ENCODE data around the gene OR6C2.
"Not testable (repeated sequence)": the region's sequence is repeated elsewhere in the genome, so short reads cannot be mapped to it uniquely, and the experiment has no call there.

Gene OR6C2

DNA sequence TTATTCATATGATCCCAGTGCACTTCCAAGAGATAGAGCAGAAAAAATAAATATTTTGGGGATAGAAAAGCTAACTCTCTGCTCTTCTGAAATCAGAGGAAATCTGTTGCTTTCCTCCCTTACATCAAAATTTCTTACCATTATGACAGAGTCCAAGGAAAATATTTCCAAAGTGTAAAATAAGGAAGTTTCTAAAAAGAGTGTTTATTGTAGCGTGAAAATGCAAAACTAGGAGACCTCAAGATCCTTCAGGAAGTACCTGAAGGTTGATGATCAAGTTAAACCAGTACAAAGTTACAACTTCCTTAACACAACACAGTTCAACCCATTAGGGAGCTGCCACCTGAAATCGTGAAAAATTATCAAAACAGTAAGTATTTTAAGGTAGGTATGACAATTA is at the start of gene OR6C2:
OR6C2 (plus strand) TSS at position 301 of the 400 bp plus-strand sequence. CDS start 8,138 bp downstream, outside the sequence.
- DNase-seq (ENCODE audit: low read depth in 2 of 2), result no peak

DNA sequence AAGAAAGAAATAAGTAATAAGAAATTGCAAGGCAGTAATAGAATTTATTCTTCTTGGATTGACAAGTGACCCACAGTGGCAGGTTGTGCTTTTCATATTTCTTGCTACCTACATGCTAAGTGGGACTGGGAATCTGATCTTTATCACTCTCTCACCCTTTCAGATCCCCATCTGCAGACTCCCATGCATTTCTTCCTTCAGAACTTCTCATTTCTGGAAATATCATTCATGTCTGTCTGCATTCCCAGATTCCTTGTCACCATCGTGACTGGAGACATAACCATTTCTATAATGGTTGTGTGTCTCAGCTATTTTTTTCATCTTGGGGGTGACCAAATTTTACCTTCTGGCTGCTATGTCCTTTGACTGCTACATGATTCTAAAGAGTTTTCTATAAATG is 47.5 kb upstream of the OR6C2 start:
- DNase-seq (ENCODE audit: low read depth in 2 of 2), result no peak

DNA sequence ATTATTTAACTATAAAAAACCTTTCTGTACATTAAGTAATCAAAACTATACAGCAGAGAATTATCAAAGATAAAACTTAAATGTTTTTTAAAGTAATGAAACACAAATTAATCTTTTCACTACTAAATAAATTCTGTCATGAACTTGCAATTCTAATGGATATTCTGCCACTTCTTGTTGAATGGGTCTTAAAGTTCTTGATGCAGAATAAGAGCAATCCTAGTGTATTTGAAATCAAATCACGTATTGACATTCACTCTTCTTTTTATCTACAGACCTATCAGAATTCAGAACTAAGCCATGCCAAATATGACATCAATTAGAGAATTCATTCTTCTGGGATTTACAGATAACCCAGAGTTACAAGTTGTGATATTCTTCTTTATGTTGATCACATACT is 43.6 kb upstream of the OR6C2 start, which contains the start of gene OR6C65:
OR6C65 (plus strand) TSS at position 301 of the 400 bp plus-strand sequence; CDS start at position 301, 0 bp downstream.
- DNase-seq (ENCODE audit: low read depth in 2 of 2), result no peak

DNA sequence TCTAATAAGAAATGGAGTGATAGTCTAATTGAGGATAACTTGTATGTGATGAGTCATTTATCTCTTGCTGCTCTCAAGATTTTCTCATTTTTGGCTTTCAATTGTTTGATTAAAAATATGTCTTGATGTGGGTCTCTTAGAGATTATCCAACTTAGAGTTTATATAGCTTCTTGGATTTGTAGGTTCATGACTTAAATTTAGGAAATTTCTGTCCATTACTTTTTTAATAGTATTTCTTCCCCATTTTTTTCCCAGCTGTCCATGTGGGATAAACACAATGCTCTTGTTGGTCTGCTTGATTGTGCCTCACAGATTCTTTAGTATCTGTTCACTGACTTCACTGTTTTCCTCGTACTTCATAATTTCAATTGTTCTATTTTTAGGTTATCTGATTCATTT is 36.0 kb upstream of the OR6C2 start:
- DNase-seq (ENCODE audit: low read depth in 2 of 2), result no peak

DNA sequence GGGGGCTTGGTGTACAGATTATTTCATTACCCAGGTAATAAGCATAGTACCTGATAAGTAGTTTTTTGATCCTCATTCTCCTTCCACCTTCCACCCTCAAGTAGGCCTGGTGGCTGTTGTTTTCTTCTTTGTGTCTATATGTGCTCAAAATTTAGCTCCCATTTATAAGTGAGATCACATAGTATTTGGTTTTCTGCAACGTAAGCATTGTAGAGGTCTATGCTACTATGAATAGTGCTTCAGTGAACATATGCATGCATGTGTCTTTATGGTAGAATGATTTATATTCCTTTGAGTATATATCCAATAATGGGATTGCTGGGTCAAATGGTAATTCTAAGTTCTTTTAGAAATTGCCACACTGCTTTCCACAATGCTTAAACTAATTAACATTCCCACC is 34.7 kb upstream of the OR6C2 start:
- DNase-seq (ENCODE audit: low read depth in 2 of 2), result not testable (repeated sequence)

DNA sequence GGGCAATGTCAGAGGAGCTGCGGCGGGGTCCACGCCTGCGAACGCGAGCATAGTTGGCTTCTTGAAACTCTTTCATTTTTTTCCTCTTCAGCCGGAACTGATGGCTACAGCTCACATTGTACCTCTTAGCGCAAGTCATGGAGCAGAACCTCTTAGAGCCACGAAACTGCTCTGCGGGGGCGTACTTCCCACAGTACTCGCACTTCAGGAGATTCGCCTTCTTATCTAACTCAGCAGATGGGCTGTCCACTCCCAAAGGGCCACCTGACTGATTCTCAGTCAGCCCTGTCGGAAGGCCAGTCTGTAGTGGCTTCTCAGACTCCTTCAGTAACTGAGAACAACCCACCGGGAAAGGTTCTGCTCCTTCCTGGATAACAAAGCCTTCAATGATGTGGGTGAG is 31.7 kb upstream of the OR6C2 start:
- not testable (repeated sequence) for DNase-seq (ENCODE audit: low read depth in 2 of 2)

DNA sequence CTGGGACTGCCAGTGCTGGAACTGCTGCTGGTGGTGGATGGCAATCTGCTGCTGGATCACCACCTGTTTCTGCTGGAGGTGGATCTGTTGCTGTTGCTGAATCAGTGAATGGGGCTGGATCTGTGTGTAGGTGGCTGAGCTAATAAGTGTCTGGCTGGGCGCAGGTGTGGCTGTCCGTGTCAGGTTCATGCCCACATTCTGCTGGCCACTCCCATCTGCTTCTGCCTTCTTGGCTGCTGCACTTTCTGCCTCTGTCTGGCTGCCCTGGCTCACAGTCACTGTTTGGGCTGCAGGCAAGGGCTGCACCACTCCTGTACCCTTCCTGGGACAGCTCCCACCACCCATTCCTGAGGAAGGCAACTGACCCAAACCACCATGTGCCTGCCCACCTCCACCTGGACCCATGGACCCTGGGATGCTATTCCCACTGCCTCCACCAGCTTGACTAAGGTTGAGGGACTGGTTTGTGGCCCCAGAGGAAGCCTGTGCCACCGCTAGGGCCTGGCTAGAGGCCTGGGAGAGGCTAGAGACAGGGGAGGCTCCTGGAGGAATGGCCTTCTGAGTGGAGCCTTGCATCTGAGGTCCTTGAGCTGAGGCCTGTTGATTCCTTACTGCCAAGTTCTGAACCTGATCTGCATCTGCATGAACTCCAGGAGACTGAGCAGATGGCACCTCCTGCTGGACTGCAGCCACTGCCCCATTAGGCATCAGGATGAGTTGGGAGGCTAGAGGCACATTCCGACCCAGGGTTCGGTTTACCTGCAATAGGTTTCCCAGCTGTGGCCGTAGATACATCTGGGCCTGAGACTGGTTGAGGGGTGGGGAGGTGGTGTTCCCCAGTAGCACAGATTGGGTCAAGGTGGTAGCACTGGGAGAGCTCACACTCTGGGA is 30.1 kb upstream of the OR6C2 start:
- not testable (repeated sequence) for DNase-seq (ENCODE audit: low read depth in 2 of 2)

DNA sequence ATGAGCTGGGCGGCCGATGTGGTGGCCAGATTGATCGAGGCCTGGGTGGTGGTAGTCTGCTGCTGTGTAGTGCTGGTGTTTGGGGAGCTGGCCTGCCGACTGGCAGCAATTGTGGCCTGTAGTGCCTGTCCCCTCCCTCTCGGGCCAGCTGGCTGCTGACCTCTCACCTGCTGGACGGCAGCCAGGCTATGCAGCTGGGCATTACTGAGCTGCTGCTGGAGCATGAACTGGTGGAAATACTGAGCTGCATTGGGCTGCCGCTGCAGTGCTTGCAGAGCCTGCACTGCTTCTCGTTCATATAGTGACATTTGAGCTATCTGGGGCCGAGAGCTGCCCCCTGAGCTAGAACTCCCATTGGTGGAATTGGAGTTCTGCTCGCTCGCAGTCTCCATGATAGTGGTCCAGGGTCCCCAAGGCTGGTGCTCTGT is 29.5 kb upstream of the OR6C2 start:
- DNase-seq (ENCODE audit: low read depth in 2 of 2), result not testable (repeated sequence)

DNA sequence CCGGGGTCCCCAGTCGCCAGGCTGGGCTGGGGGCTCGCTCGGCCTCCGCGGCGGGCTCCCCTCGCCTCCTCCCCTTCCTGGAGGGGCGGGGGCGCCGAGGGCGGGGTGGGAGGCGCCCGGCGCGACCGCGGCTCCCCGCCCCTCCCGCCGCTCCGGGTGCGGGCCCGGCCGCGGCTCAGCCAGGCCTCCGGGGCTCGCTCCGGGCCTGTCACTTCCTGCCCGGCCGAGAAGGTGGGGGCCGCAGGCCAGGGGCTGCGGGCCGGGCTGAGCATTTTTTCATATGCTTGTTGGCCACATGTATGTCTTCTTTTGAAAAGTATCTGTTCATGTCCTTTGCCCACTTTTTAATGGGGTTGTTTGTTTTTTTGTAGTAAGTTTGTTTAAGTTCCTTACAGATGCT is 29.0 kb upstream of the OR6C2 start:
- DNase-seq (ENCODE audit: low read depth in 2 of 2), result not testable (repeated sequence)

DNA sequence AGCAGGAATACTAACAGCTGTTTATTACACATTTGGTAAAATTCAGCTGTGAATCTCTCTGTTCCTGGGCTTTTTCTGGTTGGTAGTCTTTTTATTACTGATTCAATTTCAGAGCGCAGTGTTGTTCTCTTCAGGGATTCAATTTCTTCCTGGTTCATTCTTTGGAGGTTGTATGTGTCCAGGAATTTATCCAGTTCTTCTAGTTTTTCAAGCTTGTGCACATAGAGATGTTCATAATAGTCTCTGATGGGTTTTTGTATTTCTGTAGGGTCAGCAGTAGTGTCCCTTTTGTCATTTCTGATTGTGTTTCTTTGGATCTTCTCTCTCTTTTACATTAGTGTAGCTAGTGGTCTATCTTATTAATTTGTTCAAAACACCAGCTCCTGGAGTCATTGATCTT is 26.9 kb upstream of the OR6C2 start:
- no peak for DNase-seq (ENCODE audit: low read depth in 2 of 2)

DNA sequence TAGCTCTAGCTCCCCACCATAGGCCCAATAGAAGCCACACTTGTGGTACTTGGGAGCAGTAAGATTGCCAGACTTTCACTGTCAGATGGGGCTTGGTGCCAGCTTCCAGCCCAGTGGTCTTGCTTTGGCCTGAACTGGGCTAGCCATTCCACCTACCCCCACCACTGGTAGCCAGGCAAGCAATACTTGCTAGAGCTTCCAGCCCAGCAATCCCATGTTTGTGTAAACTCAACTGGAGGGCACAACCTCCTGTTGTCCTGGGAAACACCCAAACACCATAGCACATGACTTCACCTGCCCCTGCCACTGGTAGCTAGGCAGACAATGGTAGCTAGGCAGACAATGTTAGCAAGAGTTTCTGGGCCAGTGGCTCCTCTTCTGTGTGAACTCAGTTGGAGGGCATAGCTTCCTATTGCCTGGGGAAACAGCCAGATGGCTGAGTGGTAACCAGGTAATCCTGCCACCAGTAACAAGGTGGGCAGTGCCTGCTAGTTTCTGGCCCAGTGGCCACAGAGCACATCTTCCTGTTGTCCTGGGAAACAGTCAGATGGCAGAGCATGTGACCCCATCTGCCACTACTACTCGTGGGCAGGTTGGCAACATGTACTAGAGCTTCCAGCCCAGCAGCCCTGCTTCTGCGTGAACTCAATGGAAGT is 23.4 kb upstream of the OR6C2 start:
- DNase-seq (ENCODE audit: low read depth in 2 of 2), result no peak

DNA sequence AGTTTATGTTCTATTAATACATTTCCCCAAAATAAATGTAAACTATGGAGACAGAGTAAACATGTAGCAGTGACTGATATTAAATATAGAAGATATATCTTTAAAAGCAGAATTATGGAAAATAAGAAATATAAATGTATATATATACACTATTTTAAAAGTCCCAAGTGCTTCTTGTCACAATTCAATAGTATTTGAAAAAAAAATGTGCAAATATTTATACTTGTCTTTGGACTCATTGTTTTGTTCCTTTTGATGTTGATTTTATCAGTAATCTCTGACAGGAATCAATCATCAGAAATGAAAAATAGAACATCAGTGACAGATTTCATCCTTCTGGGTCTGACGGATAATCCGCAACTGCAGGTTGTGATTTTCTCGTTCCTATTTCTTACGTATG is 17.9 kb upstream of the OR6C2 start, which contains the start of gene OR6C76:
OR6C76 (plus strand) TSS at position 301 of the 400 bp plus-strand sequence; CDS start at position 301, 0 bp downstream.
- DNase-seq (ENCODE audit: low read depth in 2 of 2), result no peak

DNA sequence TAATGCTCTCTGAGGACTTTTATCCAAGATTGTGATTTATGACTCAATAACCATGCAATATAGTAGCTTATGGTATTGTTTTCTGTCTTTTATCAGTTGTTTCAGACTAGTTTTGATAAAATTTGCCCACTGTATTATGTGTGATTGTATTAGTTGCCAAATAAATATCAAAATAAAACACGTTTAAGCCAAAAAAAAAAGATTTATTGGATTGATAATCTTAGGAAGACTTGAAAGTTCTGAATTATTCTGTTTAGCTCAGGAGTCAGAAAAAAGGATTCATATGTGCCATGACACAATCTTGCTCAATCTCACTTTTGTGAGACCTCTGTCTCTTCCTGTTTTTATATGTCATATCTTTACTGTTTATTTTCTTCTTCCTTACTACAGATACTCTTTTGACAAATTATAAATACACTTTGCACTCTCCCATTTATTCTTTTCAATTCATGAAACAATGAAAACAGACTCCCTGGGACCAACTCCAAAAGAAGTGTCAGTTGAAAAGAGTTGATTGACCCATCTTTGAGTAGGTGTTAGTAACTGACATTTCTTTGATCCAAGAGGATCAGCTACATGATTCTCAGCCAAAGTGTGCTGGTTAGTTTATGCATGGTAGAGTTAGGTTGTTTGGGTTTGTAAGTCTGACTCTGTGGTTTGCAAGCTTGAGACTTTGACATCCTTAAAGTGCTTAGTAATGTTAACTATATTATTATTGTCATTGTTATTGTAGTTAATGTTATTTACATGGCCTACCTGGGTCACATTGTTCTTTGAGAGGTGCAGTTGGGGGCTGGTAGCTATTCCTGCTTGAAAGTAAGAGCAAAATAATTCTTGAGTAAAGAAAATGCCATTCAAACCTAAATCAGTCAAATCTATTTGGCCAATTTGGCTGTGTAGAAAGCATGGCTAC is 15.3 kb upstream of the OR6C2 start:
- DNase-seq (ENCODE audit: low read depth in 2 of 2), result no peak

DNA sequence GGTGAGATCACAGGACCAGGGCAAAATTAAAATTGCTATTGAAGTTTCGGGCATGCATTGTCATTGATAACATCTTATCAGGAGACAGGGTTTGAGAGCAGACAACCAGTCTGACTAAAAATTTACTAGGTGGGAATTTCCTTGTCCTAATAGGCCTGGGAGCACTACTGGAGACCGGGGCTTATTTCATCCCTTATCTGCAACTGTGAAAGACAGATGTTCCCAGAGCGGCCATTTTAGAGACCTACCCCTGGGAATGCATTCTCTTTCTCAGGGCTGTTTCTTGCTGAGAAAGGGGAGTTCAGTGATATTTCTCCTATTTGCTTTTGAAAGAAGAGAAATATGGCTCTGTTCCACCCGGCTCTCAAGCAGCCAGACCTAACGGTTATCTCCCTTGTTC is 2.6 kb upstream of the OR6C2 start:
- not testable (repeated sequence) for DNase-seq (ENCODE audit: low read depth in 2 of 2)

DNA sequence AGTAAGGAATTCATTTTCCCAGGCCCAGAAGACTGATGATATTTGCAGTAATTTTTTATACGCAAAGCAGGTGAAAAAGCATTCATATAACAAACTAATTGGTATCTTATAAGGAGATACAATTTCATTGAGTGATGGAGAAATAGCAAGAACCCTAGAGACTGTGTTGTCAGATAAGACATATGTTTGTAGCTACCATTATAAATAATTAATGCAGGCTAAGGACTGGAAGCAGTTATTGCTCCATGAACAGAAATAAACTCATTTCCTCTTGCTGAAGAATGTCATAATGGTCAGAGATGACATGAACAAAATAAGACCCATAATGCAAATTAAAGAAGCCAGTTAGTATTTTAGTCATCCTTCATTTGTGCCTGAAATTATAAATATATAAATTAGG is 1.5 kb downstream of the OR6C2 start:
- no peak for DNase-seq (ENCODE audit: low read depth in 2 of 2)

DNA sequence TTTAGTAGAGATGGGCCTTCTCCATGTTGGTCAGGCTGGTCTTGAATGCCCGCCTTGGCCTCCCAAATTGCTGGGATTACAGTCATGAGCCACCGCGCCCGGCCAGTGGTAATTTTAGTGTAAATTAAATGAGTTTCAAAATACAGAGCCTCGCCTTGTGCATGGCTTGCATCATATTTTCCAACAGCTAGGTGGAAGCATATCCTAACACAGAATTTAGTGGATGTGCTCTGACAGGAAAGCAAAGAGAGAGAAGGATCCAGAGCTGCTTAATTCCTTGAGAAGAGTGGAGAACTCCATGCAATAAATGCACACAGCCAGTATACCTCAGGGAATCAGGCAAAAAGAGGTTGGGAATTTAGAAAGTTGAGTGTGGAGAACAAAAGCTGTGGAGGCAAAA is 2.5 kb downstream of the OR6C2 start:
- no peak for DNase-seq (ENCODE audit: low read depth in 2 of 2)

DNA sequence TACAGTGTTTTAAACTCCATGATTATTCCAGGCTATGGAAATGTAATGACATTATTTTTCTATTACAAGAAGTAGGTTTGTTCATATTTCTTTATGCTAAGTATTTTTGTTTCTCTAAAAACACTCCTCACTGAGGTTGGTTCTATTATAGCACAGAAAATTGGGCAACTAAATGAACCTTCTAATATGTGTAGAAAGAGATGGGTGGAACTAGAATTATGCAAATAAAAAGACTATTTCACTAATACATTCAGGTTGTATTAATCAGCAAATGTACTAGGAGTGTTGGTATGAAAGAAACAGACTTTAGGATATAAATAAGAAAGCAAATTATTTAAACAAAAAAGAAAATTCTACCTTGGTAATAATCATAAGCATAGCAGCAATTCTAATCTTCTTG is 4.9 kb downstream of the OR6C2 start:
- DNase-seq (ENCODE audit: low read depth in 2 of 2), result no peak

DNA sequence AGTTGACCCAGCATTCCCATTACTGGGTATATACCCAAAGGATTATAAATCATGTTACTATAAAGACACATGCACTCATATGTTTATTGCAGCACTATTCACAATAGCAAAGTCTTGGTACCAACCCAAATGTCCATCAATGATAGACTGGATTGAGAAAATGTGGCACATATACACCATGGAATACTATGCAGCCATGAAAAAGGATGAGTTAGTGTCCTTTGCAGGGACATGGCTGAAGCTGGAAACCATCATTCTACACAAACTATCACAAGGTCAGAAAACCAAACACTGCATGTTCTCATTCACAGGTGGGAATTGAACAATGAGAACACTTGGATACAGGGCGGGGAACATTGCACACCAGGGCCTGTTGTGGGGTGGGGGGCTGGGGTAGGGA is 21.1 kb downstream of the OR6C2 start:
- DNase-seq (ENCODE audit: low read depth in 2 of 2), result not testable (repeated sequence)

DNA sequence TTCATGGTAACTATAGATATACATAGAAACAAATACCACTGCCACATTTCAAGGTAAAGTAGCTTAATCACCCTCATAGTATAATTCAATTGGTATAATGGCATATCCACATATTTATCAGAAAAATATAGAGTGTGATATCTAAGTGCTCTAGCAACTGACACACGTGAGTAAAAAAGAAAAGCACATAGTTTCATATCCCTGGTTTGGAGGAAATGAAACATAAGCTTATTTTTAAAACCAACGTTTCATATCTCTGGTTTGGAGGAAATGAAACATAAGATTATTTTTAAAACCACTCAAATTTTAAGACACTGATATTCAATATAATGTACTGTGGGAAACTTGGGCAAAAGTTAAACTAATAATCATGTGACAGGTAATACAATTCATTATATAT is 24.0 kb downstream of the OR6C2 start:
- DNase-seq (ENCODE audit: low read depth in 2 of 2), result no peak

DNA sequence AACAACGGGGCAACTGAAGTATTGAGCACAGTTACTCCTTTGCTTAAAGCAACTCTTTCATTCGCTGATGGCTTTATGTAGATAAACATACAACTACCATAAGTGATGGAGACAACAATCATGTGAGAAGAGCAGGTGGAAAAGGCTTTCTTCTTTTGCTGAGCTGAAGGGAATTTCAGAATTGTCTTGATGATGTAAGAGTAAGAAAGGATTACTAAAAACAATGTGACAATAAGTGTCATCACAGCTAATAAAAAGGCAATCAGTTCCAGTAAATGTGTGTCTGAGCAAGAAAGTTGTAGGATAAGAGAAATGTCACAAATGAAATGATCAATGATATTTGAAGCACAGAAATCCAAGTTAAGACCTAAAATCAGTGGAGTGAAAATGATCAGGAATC is 25.4 kb downstream of the OR6C2 start:
- no peak for DNase-seq (ENCODE audit: low read depth in 2 of 2)

DNA sequence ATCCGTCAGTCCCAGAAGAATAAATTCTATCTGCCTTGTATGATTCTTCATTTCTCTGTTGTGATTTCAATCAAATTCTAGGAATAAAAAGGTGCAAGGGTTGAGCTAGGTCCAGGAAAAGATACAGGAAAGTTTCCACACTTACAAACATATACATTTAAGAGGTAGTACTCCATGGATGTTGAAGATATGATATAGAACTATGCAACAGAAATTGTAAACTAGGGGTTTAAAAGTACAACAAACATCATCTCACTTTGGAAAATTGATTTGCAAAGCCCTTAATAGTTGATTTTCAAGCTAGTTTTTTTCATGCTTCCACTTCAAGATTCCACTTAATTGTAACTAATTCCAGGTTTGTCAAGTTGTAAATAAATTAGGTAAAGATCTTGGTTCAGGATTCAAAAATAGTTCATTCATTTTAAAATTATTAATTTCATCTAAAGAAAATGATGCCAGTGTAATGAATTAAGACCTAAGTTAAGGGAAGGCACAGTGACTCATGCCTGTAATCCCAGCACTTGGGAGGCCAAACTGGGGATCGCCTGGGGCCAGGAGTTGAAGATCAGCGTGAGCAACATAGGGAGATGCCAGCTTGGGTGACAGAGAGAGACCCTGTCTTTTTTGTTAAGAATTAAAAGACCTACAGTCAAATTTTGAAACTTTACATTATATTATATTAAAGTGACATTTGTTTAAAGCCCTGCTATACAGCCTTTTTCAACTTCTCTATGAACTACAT is 26.4 kb downstream of the OR6C2 start, which contains the start of gene OR6C70:
OR6C70 (minus strand) TSS at position 51 of the 742 bp plus-strand sequence; CDS start at position 51, 0 bp downstream.
- DNase-seq (ENCODE audit: low read depth in 2 of 2), result no peak

Measured in stimulated activated CD4-positive, alpha-beta T cell treated with anti-CD3 and anti-CD28 coated beads, Interleukin-12 subunit alpha, Interleukin-12 subunit beta, amount 100 ng/mL, for 24 hours (primary cell).